ENCODE data around the gene MOAP1. TPM values are rescaled to one million over a fixed set of nuclear protein-coding genes. Genes with fewer than 3 reads are reported as not detected.
"Not testable (repeated sequence)": the region's sequence is repeated elsewhere in the genome, so short reads cannot be mapped to it uniquely, and the experiment has no call there.

MOAP1 gene
- total RNA-seq, 1 experiment from 2014 or later: 9.8 TPM

DNA sequence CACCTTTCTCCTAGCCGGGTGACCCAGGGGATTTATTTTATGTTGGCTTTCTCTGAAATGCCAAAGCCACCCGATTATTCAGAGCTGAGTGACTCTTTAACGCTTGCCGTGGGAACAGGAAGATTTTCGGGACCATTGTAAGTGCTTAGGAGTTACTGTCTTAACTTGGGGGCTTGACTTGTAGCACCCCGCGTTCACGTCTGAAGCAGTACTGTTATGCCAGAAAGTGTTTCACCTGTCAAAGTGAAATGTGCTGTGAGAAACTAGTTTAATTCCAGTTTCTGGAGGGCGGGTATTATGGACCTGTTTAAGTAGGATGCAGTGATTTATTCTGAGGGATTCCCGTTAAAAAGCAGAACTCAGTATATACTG is 638 bp upstream of the MOAP1 start:
- no peak for DNase-seq (ENCODE audit: low read depth)

DNA sequence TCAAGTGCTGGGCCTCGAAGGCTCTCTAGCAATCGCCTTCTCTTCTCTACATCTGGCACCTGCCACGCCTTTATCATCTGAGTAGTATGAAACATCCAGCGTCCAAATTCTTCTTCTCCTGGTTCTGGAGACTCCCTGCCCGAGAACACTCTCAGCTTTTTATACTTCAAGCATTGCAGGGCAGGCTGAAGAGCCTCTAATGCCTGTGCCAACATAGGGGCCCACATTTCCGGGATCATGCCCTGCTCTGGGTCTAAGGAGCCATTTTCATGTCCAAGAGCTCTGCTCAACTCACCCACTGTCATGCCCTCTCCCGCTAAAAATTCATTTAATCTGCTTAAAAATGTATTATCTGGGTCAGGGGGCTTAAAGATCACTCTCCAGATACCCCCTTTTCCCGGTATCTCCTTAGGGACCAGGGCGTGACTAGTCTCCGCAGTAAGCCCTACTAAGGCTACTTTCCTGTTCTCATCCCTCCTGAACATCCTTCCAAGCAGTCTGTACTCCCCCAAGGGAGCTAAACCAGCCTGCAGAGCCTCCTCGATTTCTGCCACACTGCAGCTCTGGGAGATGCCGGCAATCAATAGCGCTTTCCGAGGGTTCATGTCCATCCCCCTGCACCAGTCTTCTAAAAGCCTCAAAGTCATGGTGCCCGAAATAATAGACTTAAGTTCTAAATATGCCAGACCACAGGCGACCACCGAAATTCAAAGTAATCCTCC is 940 bp downstream of the MOAP1 start:
- no peak for DNase-seq (ENCODE audit: low read depth)

DNA sequence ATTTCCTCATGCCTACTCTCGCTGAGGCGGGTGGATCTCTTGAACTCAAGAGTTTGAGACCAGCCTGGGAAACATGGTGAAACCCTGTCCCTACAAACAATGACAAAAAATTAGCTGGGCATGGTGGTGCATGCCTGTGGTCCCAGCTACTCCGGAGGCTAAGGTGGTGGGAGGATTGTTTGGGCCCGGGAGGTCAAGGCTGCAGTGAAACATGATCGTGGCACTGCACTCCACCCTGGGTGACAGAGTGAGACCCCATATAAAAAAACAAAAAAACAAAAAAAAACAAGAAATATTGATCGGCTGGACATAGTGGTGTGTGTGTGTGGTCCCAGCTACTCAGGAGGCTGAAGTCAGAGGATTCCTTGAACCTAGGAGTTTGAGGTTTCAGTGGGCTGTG is 9.2 kb downstream of the MOAP1 start:
- no peak for DNase-seq (ENCODE audit: low read depth)

DNA sequence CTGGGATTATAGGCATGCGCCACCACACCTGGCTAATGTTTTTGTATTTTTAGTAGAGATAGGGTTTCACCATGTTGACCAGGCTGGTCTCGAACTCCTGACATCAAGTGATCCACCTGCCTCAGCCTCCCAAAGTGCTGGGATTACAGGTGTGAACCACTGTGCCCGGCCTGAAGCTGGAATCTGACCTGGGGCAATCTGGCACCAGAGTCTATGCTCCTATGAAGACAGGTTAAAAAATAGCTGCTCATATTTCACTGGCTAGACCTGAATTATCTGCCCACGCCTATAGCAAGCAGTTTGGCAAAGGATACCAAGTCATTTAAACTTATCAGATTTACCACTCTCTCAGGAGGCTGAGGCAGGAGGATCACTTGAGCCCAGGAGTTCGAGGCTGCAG is 10.0 kb downstream of the MOAP1 start:
- DNase-seq (ENCODE audit: low read depth): not testable (repeated sequence)

DNA sequence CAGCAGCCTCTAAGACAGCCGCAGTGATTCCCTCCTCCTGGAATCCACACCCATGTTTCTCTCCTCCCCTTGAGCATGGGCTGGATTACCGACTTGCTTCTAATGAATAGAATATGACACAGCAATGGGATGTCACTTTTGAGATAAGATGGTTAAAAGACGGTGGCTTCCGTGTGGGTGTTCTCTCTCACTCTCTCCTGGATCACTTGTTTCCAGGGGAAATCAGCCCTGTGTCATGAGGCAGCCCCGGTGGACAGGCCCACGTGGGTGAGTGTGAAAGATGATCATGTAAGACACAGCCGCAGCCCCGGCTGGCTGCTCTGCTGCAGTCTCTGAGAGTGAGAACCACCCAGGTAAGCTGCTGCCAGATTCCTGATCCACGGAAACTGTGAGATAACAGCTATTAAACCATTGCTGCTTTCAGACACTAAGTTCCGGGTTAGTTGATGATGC is 10.7 kb downstream of the MOAP1 start:
- DNase-seq (ENCODE audit: low read depth): no peak

DNA sequence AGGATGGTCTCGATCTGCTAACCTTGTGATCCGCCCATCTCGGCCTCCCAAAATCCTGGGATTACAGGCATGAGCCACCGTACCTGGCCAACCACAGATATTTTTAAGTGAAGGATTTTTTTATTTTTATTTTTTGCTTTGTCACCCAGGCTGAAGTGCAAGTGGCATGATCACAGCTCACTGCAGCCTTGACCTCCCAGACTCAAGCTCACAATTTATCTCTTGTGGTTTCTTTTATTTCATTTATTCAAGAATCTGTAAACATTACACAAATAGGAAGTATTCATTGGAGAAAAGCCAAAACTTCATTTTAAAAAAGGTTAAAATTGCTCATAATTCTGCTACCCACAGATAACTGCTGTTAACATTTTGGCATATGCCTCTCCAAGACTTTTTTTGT is 13.3 kb downstream of the MOAP1 start:
- peak; percentile 46 for DNase-seq (ENCODE audit: low read depth)

DNA sequence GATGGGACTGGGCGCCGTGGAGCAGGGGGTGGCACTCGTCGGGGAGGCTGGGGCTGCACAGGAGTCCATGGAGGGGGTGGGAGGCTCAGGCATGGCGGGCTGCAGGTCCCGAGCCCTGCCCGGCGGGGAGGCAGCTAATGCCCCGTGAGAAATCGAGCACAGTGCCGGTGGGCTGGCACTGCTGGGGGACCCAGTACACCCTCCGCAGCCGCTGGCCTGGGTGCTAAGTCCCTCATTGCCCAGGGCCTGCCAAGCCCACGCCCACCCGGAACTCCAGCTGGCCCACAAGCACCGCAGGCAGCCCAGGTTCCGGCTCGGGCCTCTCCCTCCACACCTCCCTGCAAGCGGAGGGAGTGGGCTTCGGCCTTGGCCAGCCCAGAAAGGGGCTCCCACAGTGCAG is 14.6 kb downstream of the MOAP1 start:
- DNase-seq (ENCODE audit: low read depth): not testable (repeated sequence)

DNA sequence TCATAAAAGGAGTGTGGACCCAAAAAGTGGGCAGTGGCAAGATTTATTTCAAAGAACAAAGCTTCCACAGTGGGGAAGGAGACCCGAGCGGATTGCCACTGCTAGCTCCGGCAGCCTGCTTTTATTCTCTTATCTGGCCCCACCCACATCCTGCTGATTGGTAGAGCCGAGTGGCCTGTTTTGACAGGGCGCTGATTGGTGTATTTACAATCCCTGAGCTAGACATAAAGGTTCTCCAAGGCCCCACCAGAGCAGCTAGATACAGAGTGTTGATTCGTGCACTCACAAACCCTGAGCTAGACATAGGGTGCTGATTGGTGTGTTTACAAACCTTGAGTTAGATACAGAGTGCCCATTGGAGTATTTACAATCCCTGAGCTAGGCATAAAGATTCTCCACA is 15.1 kb downstream of the MOAP1 start:
- not testable (repeated sequence) for DNase-seq (ENCODE audit: low read depth)

DNA sequence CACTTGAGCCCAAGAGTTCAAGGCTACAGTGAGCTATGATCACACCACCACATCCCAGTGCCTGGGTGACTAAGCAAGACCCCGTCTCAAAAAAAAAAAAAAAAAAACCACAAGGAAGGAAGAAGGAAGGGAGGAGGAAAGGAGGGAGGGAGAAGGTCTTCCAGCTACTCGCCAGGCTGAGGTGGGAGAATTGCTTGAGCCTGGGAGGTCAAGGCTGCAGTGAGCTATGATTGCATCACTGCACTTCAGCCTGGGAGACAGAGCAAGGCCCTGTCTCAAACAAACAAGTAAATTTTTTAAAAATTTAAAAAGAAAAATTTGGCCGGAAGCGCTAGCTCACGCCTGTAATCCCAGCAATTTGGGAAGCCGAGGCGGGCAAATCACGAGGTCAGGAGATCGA is 16.1 kb downstream of the MOAP1 start:
- DNase-seq (ENCODE audit: low read depth): not testable (repeated sequence)

DNA sequence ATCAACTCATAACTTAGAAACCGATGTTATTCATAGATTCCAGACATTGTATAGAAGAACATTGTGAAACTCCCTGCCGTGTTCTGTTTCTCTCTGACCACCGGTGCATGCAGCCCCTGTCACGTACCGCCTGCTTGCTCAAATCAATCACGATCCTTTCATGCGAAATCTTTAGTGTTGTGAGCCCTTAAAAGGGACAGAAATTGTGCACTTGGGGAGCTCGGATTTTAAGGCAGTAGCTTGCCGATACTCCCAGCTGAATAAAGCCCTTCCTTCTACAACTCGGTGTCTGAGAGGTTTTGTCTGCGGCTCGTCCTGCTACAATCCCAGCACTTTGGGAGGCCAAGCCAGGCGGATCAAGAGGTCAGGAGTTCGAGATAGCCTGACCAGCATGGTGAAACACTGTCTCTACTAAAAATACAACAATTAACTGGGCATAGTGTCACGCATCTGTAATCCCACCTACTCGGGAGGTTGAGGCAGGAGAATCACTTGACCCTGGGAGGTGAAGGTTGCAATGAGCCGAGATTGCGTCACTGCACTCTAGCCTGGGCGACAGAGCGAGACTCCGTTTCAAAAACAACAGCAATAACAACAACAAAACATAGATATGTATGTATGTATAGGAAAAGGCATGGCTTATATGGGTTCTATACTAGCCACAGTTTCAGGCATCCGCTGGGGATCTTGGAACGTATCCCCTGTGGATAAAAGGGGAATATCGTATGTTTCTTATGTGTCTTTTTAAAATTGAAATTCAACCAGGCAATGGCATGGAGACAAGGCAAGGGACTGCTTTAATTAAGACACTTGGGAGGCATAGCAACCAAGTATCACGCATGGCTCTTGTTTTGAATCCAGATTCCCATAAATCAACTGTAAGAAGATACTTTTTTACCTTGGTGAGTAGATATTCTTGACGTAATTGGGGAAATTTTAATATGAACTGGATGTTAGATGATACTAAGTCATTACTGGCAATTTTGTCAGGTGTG is 19.1 kb downstream of the MOAP1 start:
- not testable (repeated sequence) for DNase-seq (ENCODE audit: low read depth)

DNA sequence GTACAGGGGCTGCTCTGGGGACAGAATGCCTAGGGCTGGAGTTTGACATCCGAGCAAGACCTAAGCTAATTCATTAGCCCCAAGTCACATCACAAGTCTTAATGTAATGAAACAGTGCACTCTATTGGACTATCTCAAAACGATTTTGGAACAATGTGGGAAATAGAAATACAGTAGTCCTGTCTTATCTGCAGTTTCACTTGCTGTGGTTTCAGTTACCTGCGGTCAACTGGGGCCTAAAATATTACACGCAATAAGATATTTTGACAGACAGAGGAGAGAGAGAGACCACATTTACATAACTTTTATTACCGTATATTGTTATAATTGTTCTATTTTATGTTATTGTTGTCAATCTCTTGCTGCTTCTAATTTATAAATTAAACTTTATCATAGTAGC is 21.1 kb downstream of the MOAP1 start:
- DNase-seq (ENCODE audit: low read depth): no peak

DNA sequence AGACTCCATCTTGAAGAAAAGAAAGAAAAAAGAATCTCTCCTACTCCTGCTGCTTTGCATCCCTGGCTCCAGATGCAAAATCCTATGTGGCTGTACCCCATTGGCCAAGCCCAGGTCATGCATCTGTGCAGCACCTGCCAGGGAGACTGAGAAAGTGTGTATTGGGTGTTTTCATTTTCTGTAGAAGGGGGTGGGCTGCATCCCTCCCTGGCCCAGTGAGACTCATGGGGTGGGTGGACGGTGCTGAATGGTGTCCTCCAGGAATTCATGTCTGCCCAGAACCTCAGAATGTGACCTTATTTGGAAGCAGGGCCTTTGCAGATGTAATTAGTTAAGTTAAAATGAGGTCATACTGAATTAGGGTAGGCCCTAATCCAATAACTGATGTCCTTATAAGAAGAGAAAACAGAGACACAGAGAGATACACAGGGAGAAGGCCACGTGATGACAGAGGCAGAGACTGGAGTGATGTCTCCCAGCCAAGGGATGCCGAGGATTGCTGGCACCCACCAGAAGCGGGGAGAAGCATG is 23.2 kb downstream of the MOAP1 start:
- DNase-seq (ENCODE audit: low read depth): no peak

DNA sequence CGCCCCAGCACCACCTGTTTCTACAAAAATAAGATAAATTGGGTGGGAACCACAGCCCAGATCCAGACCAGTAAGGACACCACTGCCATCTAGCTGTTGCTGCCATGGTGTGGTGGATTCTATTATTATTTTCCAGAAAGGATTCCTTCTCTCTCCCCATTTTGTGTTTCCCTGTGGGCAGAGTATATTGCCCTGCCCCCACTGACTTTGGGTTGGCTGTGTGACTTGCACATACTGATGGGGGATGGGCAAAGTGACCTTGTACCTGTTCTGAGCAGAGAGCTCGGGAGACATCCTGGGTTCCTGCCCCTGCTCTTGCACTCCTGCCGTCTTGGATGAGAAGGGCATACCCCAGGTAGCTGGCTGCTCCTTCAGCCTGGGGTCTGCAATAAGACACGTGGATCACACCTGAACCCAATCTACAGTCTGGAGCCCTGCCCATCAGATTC is 24.3 kb downstream of the MOAP1 start:
- DNase-seq (ENCODE audit: low read depth): peak; percentile 7

DNA sequence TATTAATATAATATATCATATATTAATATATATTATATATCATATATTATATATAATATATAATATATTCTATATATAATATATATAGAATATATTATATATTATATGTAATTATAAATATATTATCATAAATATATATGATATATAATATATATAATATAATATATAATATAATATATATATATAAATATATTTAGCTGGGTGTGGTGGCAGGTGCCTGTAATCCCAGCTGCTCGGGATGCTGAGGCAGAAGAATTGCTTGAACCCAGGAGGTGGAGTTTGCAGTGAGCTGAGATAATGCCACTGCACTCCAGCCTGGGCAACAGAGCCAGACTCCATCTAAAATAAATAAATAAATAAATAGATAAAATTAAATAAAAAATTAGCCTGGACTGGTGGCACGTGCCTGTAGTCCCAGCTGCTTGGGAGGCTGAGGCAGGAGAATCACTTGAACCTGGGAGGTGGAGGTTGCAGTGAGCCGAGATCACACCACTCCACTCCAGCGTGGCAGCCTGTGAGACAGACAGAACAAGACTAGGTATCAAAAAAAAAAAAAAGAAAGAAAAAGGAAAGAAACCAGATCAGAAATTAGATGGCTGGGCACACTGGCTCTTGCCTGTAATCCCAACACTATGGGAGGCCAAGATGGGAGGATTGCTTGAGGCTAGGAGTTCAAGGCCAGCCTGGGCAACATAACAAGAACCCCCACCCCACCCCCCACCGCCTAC is 24.9 kb downstream of the MOAP1 start:
- DNase-seq (ENCODE audit: low read depth): not testable (repeated sequence)

DNA sequence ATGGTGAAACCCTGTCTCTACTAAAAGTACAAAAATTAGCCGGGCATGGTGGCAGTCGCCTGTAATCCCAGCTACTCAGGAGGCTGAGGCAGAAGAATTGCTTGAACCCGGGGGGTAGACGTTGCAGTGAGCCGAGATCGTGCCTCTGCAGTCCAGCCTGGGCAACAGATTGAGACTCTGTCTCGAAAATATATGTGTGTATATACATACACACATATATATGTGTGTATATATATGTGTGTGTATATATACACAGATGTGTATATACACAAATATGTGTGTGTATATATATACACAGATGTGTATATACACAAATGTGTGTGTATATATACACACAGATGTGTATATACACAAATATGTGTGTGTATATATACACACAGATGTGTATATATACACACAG is 26.3 kb downstream of the MOAP1 start:
- DNase-seq (ENCODE audit: low read depth): not testable (repeated sequence)

DNA sequence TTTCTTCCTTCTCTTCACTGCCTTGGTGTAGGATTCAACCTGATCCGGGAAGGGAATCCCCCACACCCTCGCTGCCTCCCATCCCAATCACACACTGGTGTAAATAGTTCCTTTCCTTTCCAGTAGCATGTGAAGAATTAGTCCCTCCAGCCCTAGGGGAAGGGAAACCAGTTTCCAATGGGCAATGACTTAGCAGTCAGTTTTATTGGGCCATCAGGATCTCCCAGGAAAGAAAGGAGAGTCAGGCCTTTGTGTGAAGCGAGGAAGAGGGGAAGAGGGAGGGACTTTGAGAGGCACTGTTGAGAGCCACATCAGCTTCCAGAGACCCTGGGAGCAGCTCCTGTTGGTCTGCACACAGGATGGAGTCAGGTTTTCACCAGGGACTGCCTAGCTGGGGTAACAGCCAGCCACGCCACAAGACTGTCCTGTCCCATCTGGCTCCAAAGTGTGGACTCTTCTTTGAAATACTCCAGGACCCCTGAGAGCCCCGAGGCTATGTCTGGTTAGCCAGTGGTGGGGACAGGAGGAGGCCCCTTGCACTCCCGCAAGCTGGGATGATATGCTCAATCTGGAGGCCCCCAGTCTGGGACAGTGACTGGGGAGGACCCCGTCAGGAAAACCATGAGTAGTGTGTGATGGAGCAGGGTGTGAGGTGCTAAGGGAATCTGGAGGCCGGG is 27.9 kb downstream of the MOAP1 start:
- no peak for DNase-seq (ENCODE audit: low read depth)

DNA sequence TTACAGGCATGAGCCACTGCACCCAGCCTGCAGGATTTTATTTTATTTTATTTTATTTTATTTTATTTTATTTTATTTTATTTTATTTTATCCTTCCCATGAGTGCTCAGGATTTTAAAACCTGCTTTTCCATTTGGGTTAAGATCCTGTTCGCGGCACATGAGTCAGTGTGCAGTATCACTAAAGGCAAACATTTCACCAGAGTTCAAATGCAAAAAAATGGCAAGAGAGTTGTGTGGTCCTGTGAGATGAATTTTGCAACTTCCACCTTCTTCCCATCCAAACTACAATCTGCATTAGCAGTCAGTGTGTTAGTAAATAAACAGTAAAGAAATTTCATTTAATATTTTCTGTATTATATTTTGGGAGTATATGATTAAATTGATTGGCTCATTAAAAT is 29.0 kb downstream of the MOAP1 start:
- no peak for DNase-seq (ENCODE audit: low read depth)

DNA sequence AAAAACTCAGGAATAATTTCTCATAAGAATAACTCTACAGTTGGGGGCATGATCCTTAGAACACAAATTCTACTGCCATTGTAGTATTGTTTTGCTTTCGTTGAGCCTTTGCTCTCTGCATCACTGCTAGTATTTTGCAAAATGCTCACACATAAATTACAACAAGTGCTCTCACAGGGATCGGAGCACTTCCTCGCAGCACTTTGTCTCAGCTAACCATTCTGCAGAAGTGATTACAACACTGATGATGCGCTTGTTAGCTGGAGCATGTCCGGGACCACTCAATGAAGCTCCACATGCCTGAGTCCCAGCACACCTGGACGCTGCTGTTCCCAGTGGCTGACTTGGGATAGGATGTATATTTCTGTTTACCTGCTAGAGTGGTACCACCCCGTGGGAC is 31.6 kb downstream of the MOAP1 start:
- no peak for DNase-seq (ENCODE audit: low read depth)

DNA sequence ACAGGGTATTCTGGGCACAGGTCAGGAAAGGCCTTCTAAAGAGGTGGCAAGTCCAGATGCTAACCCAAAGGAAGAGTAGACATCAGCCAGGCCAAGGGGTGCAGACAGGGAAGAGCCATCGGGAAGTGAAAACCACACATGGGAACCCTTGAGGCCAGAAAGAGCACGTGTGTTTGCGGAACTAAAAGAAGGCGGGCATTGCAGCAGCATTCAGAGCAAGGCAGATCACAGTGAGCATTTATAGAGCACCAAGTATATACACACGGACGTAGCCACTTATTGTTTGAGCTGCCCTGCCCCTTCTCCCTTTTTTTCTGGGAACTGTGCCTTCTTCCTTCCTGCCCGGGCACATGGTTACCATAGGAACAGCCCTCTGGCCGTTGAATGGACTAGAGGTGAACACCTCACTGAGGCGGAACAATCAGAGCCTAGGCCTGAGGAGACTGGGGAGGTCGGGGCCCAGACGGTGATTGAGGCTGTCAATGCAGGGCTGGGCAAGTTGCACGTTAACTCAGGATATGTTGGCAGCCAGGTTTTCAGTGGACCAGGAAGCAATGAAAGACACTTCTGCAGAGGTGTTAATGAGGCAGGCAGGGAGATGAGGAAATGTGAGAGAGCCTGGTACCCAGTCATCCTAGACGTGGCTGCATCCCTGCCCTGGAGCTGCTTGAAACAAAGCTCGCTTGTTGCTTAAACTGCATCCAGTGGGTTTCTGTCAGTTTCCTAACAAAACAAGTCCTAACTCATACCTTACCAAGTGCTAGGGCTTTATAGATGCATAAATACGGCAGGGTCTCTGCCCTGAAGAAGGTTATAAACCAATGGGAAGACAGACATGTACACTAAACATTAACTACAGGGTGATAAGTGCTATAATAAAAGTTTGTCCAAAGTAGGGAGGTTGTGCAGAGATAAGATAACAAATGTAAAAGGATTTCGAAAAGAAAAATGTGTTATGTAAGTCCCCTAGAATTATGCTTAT is 34.2 kb downstream of the MOAP1 start:
- no peak for DNase-seq (ENCODE audit: low read depth)

DNA sequence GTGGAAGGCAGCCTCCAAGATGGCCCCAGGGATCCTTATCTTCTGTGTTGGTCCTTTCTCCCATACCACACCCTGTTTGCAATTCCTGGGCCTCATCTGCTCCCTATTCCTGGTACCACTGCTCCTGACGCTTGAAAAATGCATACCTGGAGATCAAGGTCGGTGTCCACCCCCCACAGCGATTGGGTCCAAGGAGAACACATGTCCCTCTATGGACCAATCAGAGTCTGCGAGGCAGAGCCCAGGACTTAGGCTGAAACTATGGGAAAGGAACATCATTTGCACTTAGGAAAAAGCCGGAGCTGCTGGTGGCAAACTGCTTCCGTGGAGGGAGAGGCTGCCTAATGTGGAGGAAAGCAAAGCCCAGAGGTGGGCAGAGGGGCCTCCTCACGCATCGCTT is 35.7 kb downstream of the MOAP1 start:
- no peak for DNase-seq (ENCODE audit: low read depth)

Measured in M059J (cell line).